ENCODE measurements around the gene KLHL42. TPM values are rescaled to one million over a fixed set of nuclear protein-coding genes. Genes with fewer than 3 reads are reported as not detected.

Gene KLHL42
- total and polyA plus RNA-seq, 9 of the 15 experiments (the other 6 are each of a cell fraction or from before 2014, with no cell fraction given), result 1.5 to 11.8 (median 9.6) TPM

GRCh38 chr12:27820564-27820963 lies 40.5 kb downstream of the KLHL42 start:
- Histone ChIP-seq H3K9ac (ENCODE audit: insufficient read depth in 1 of 2, low read depth in 2 of 2, low read length in 2 of 2) (no peak overlapping the region), H3K4me2 (ENCODE audit: insufficient read depth, low read length) (no peak overlapping the region), H3K79me2 (ENCODE audit: control insufficient read depth, insufficient read depth, low read length) (no peaks in the 10 kb centered on the region), H3K9me3 (replicated peaks; ENCODE audit: control insufficient read depth, insufficient read depth, low read depth, low read length) (no peaks in the 10 kb centered on the region), H4K20me1 (replicated peaks; ENCODE audit: control insufficient read depth, insufficient read depth, low read length) (no peaks in the 10 kb centered on the region), H3K4me1 (replicated peaks in 1 of 2; ENCODE audit: control insufficient read depth in 2 of 2, insufficient read depth in 2 of 2, low read length in 2 of 2) (peaks cover 0 to 26% of the 10 kb centered on the region in 2 experiments; a peak in 3 of 5 replicates), H3K27ac (ENCODE audit: extremely low read depth, low read depth, low read length) (no peak overlapping the region), H2AFZ (ENCODE audit: low read depth, low read length) (no peak overlapping the region), H3K27me3 (ENCODE audit: control insufficient read depth in 2 of 2, insufficient read depth in 2 of 2, low read length in 2 of 2) (no peaks in the 10 kb centered on the region), H3K4me3 (no peak overlapping the region), H3K9me1 (ENCODE audit: control insufficient read depth, insufficient read depth, low read length) (no peaks in the 10 kb centered on the region), H3K36me3 (ENCODE audit: control insufficient read depth, insufficient read depth, low read length) (no peaks in the 10 kb centered on the region)
- ATAC-seq (no peak), DNase-seq (ENCODE audit: extremely low read depth in 1 of 4, low spot score in 3 of 4) (no peak), FAIRE-seq (no peak)
- ChIA-PET CTCF (ENCODE audit: low intra/inter-chr PET ratio) (no interaction called here), POLR2A (no interaction called here)
- TF ChIP-seq ADNP (tag; IDR thresholded peaks at IDR 0.05), result no peak
- no peak for TF ChIP-seq KDM2B (CRISPR knock-in tag; IDR thresholded peaks at IDR 0.05)
- TF ChIP-seq SNRNP70 (optimal IDR thresholded peaks at IDR 0.05; ENCODE audit: low read depth, low read length), result no peak
- TF ChIP-seq POLR2AphosphoS2 (IDR thresholded peaks at IDR 0.05; ENCODE audit: low read length), result no peak
- TF ChIP-seq, protein P1, sequence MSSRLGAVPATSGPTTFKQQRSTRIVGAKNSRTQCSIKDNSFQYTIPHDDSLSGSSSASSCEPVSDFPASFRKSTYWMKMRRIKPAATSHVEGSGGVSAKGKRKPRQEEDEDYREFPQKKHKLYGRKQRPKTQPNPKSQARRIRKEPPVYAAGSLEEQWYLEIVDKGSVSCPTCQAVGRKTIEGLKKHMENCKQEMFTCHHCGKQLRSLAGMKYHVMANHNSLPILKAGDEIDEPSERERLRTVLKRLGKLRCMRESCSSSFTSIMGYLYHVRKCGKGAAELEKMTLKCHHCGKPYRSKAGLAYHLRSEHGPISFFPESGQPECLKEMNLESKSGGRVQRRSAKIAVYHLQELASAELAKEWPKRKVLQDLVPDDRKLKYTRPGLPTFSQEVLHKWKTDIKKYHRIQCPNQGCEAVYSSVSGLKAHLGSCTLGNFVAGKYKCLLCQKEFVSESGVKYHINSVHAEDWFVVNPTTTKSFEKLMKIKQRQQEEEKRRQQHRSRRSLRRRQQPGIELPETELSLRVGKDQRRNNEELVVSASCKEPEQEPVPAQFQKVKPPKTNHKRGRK (tag; IDR thresholded peaks at IDR 0.05), result peak; percentile 82
- in situ Hi-C loops (cut with MboI), result no loop called here
- WGBS (ENCODE audit: insufficient coverage, low coverage, missing lambda C conversion rate), result 81% methylated on average over 5 of the region's 5 CpGs
- intact Hi-C loops (cut with micrococcal nuclease), result loop anchor here (2.0 to 5.0 kb wide), 2 partner anchors 38 to 88 kb away; partner anchors contain the start of genes KLHL42 and MANSC4
- no TSS peak for BruUV-seq (replicated peaks)

Measured in K562 (cell line).